Cerebellar cortex (tissue), 1 donor: ENCODE measurements around the gene SPOCK3.
A peak's percentile ranks its signal among the peaks of the same experiment; 100 is the strongest.
"Not testable (repeated sequence)": the region's sequence is repeated elsewhere in the genome, so short reads cannot be mapped to it uniquely, and the experiment has no call there.

ENCODE experiments used
- DNase-seq: peaks from one replicate; pipeline ENCODE4 v3.0.0-alpha.2; 2015; ENCODE audit warnings: low spot score

Gene SPOCK3

DNA sequence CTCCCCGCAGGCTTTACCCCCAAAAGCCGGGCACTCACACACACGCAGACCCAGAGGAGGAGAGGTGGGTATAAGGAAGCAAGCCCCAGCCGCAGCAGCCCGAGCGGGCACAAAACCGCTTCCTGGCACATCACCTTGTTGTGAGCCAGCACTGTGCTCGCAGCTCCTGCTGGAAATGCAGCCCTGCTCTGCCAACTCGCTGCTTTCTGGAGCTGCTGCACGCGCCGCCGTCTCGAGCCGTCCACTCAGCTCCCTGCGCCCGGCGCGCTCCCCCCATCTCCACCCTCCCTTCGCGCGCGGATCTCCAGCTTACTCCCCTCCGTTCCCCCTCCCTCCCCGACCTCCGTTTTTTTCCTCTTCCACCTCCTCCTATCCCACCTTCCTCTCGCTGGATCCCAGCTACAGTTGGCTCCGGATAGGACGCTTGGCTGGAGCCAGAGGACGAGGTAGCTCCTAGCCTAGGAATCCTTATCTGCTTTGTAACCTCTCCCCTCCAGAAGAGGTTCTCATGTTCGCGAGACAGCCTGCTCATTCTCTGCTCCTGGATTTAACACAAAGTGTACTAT, at the start of gene SPOCK3:
Gene SPOCK3 (minus strand): TSS at position 179 of the 566 bp plus-strand sequence.
- peak; percentile 11 for DNase-seq

DNA sequence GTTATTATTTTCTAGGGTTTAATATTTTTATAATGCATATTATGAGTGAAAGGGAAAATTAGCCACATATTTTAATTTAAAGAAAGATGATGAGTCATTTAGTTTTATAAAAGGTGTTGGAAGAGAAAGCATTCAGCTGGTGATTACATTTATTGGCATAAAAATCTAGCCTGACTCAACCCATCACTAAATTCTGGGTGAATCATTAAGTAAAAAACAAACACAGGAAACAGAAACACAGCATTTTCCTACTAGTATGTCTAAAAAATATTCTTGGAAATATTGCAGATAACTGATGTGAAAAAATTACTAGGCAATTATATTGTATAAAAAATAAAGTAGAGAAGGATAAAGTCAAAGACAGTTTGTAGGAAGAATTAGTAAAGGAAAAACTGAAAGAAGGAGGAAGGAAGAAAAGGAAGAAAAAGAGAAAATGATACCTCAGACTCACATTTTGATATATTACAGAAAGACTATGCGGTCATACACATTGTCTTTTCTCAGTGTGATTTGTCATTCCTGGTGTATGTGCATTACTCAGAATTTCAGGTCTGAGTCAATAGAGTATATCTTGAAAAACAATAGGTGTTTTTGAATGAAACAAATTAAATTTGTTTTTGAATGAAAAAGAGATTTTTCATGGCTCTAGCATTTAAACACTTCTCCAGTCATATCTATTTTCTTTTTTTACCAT, 48.0 kb upstream of the SPOCK3 start:
- DNase-seq = no peak

DNA sequence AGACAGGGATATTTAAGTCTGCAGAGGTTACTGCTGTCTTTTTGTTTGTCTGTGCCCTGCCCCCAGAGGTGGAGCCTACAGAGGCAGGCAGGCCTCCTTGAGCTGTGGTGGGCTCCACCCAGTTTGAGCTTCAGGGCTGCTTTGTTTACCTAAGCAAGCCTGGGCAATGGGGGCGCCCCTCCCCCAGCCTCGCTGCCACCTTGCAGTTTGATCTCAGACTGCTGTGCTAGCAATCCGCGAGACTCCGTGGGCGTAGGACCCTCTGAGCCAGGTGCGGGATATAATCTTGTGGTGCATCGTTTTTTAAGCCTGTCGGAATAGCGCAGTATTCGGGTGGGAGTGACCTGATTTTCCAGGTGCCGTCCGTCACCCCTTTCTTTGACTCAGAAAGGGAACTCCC, 47.3 kb upstream of the SPOCK3 start:
- not testable (repeated sequence) for DNase-seq

DNA sequence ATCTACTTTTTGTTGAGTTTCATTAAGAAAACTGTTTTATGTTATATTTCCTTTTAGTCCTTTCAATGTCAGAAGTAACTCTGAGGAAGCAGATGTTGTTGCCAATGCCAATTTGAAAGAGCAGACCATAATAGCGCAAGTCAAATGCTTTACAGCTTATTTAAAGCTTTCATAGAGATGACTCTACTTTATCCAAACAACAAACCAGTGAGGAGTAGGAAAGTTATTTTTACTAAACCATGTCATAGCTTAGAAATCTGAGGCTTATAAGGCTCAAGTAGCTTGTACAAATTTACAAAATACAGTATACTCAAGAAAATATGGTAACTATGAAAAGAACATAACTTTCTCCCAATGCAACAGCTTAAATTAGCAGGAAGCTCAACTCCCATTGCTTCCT, 40.1 kb upstream of the SPOCK3 start:
- no peak for DNase-seq

DNA sequence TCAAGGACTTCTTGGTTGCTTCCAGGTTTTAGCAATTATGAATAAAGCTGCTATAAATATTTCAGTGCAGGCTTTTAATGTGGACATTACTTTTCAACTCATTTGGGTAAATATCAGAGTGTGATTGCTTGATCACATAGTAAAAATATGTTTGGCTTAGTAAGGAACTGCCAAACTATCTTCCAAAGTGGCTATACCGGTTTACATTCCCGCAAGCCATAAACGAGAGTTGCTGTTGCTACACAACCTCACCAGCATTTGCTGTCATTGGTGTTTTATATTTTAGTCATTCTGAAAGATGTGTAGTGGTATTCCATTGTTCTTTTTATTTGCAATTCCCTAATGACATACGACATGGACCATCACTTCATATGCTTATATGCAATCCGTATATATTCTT, 30.9 kb upstream of the SPOCK3 start:
- DNase-seq = no peak

DNA sequence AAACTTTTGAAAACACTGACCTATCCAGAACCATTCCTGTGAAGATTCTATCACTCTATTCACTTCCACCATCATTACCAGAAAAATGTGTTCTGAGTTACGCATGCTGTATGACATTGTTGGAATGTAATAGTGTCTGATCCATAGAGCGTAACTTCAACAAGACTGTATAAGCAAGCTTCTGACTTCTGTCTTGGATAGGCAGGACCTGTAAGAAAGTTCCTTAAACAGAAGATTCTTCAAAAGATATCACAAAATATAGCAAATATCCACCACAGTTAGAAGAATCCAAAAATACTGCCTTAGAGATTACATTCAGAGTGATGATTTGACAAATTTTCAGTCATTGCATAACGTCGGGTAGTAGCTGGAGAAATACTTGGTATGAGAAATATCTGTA, 14.0 kb upstream of the SPOCK3 start:
- DNase-seq = no peak

DNA sequence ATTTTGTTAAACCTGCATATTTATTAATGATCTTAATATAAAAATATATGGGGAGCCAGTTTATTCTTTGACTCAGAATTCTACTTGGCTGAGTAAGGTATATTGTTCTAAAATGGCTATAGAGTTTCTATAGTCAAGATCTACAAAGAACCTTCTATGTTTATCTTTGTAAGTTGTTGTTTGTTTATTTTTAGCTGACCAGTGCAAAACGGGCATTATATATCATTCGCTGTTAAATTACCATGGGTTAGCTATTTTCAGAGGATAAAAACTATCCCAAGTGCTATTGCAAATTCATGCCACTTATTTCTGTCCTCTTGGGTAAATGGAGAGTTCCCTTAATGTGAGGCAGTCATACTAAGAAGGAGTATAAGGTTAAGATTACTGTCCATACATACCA, 5.3 kb upstream of the SPOCK3 start:
- DNase-seq = no peak

DNA sequence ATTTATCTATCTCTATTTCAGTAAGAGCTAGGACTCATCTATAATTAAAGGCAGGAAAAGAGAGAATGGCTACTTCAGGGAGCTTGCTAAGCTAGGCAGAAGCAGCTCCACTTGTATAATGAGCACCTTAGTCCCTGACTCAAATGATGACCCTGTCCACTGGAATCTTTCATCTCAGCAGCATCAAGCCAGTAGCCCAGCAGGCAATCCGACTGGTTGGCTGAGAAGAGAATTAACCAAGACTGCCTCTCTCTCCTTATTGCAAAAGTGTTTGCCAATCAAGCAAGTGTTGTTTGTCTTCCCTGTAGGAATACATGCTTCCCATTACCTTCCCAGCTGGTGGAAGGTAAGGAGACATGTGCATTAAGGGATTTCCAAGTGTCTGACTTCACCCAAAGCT, 3.9 kb upstream of the SPOCK3 start:
- DNase-seq = no peak

DNA sequence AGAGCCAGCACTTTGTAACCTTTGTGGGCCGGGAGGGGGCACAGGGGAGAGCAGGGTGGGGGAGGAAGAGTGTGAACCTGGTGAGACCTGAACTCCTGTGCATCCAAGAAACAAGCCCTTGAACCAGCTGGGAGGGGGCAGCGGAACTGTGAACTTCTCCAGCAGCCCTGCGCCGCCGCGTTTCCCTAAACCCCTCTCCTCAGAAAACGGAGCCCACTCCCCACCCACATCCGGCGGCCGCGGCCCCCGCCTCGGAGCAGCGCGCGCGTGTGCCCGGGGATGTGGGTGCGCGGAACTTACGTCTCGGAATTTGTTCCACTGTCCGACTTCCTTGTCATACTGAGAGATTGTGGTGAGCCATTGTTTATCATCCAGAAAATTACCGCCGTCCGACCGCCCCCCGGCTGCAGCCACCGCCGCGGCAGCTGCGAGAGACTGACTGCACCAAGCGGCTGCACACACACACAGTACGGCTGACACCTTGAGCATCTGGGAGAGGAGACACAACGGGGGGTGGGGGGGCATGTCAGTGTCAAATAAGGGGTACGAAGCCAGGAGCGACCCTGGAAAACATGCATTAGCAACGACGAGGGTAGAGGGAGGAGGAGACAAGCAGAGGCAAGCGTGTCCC, 494 bp downstream of the SPOCK3 start:
- DNase-seq = no peak

DNA sequence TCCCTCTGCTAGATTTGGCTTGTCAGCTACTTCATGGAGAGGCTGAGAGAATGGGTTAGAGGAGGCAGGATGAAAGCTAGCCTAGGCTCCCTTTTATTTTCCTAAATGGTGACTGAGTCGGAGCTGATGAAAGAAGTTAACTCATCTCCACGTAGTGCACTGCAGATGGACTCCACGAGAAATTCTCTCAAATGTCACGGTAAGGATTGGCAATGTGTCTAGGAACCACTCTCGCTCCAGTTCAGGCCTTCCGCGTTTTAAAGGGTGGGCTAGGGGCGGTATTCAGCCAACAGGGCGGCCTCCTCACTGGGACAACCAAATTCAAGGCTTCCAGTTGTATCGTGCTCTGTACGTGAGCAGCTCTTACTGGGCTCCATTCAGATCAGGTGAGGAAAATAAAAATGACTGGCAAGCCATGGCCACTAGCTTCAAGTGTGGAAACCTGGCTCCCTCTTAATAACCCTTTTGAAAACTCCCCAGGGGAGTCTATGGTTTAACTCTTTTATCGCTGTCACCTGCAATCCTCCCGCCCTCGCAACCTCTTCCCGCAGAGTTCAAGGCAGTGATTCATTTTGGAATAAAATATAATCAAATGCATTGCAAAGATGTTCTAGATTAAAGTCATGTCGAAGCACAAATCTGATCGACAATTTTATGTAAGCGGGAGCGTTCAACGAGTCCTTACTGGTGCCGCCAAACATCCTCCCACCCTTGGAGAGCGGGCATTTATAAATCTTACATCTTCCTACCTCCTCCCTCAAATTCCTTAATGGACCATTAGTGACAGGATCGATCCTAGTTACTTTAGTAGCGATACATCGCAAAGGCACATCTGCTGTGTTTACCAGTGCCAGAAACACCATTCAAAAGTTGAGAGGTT, 1.2 kb downstream of the SPOCK3 start:
- DNase-seq = no peak

DNA sequence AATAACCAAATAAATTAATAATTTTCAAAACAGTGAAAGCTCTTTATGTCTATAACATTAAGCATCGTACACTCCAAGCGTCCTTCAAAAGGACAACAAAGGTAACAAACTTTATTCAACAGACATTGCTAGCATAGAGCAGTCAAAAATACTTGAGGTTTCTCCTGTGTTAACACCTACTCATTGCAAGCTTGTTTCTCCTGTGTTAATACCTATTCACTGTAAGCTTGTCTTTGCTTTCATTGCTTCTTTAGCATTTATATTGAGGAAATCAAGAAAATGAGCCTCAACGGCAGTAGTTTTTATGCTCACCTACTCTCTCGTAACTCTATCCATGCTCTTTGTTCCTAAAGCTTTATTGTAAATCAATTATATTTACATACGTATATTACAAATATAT, 3.5 kb downstream of the SPOCK3 start:
- DNase-seq = no peak

DNA sequence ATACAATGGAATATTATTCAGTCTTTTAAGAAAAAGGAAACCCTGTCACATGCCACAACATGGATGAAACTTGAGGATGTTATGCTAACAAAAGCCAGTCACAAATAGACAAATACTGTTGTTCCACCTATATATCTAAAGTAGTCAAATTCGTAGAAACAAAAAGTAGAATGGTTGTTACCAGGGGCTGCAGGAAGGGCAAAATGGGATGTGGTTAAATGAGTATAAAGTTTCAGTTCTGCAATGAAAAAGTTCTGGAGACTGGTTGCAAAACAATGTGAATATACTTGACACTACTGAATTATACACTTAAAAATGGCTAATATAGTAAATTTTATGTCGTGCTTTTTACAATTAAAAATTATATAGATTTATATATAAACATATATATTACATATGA, 12.2 kb downstream of the SPOCK3 start:
- DNase-seq = no peak

DNA sequence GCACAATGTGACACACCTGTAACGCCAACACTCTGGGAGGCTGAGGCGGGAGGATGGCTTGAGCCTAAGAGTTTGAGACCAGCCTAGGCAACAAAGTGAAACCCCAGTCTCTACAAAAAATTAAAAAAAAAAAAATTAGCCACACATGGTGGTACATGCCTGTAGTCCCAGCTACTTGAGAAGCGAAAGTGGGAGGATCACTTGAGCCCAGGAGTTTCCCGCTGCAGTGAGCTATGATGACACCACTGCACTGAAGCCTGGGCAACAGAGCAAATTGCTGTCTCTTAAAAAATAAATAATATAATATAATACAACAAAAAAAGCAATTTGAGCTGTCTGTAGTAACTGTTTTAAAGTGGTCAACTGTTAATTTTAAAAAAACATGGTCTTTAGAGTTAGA, 13.2 kb downstream of the SPOCK3 start:
- no peak for DNase-seq

DNA sequence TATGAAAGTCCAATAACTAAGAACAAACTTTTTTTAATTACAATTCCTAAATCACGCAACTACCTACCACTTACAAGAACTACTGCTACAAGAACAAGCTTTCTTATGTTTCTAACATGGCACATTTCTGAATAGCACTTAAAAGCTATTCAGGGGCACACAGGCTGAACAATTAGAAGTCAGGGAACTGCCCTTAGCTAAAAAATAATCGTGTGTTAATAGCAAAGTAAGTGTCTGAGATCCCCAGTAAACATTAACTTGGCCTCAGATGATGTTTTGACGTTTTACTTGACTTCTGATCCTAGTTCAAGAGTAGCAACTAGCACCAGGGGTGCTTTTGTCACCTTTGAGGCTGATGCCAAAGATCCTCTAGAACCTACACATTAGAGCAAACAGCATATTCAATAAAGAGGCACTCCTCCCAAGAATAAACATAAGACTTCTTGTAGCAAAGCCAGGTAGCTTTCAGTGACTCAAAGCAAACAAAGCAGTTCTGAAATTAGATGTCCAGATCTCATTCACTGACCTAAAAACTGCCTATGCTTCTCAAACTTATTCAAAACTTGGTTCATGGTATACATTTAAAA, 16.2 kb downstream of the SPOCK3 start:
- no peak for DNase-seq

DNA sequence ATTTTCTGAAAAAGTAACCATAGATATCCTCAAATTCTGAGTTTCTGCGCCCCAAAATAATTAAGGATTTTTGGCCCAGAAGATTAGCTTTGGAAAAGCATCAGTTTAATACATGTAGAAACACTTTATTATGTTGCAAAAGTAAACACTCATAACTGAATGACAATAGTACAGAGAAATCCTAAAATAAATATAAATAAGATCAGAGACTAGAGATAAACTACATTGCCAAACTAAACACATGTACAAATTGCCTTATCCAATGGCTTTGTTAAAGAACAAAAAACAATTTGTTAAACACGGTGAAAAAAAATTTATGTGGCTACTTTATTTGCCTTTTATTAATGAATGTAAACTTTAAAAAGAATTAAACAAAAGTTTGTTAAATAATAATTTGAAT, 17.5 kb downstream of the SPOCK3 start:
- no peak for DNase-seq

DNA sequence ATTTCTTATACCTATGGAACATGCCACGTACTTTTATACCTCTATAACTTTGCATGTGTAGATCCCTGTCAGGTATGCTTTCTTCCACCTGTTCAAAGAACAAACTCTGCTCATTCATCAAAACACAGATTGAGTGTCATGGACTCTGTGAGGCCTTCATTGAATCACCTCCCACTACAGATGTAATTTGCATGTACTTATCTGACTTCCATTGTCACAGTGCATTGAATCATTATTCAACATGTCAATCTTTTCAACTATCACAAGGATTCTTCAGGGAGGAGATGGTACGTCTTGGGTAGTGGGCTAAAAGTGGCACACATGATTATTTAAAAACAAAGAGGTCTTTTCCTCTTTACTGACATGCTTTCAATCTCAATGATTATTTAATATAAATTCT, 24.1 kb downstream of the SPOCK3 start:
- no peak for DNase-seq

DNA sequence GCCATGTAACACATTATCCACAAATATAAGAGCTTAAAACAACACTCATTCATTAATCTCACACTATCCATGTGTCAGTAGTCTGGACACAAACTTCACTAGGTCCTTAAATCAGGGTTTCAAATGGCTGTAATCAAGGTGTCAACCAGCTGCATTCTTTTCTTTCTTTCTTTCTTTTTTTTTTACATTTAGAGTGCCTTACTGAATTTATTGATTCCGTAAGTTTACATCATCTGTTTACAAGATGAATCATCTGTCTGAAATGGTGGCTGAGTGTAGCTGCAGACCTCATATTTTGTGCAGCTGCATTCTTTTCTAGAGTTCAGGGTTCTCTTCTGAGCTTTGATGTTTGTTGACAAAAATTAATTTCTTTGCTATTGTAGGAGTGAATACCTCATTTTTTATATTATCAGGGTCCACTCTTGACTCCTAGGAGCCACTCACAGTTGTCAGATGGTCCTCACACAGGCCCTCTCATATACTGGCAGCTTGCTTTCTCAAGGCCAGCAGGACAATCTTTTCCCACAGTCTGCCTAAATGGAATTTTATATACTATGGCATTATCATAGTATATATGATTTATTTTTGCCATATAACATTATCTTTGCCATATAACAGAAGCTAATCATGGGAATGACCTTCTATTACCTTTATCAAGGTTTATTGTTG, 37.8 kb downstream of the SPOCK3 start:
- DNase-seq = no peak

DNA sequence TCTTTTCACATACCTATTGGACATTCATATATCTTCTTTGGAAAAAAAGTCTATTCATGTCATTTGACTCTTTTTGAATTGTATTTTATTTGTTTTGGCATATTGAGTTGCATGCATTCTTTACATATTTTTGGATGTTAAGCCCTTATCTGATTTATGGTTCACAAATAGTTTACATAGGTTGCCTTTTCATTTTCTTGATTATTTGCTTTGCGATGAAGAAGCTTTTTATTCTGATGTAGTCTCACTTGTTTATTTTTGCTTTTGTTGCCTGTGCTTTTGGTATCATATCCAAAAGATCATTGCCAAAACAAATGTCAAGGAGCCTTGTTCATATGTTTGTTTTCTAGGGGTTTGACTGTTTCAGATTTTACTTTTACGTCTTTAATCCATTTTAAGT, 43.9 kb downstream of the SPOCK3 start:
- no peak for DNase-seq

DNA sequence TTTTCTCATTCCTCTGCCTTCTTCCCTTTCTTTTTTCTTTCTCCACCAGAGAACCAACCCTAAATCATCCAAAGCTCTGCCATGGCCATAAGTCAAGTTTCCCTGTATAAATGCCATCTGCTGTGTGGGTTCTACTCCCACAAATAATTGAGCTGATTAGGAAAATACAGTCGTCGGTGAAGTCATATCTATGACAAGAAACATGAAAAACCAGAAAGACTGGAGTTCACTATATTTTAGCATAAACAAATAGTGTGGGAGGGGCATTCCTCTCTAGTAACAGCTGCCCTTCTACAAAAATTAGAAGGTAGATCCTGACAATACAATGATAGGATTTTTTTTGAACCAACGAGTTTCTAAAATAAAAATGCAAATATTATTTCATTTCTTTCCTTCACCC, 48.8 kb downstream of the SPOCK3 start:
- DNase-seq = no peak

DNA sequence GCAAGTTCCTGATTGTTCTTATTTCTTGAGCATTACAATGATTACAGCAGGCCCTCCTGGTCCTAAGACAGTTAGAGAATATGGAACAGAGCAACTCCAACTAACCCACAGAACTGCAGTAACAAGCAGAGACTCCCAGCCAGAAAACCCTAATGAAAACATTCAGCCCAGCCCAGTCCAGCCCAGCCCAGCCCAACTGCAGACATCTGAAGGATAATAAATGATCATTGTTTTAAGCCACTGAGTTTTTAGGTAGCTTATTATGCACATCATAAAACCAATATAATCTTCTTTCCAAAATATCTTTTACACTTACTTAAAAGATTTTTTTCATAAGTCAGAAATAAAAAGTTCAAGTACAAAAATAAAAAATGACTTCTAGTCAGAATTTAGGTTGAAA, 51.3 kb downstream of the SPOCK3 start:
- DNase-seq = no peak

DNA sequence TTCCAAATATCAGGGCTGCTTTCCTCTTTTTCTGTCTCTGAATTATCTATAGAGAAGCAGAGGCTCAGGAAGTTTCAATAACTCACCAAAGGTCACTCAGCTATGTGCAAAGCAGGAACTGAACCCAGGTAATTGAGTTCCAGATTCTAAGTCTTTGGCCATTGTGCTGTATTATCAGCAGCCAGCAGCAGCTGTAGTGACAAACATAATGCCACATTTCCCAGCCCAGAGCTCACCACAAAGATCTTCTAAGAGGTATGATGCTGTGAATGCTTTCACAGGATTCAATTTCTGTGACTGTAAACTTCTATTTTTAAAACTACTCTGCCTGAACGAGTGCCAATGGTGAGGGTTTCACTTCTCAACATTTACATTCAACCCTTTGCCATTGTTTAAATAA, 56.4 kb downstream of the SPOCK3 start:
- no peak for DNase-seq
